ENCODE results near the gene MARCO. TPM values are rescaled to one million over a fixed set of nuclear protein-coding genes. Genes with fewer than 3 reads are reported as not detected.
A peak's percentile ranks its signal among the peaks of the same experiment; 100 is the strongest.
"Not testable (repeated sequence)": the region's sequence is repeated elsewhere in the genome, so short reads cannot be mapped to it uniquely, and the experiment has no call there.

Gene MARCO
- total RNA-seq, 2 donors from 2014 or later, result 2.7 to 3.2 TPM

DNA sequence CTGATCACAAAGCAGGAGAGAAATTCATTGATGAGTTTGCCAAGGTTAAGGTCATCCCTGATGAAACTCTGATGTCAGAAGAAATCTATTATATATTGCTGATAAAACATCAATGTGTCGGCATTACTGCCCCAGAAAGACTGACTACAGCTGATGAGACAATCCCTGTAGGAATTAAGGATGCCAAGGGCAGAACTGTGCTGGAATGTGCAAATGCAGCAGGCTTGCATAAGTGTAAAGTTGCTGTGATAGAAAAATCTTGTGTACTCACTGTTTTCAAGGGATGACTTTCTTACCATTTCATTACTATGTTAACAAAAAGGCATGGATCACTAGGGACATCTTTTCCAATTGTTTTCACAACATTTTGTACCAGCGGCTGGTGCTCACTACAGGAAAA lies 19.7 kb upstream of the MARCO start:
- no peak for DNase-seq
- no peak for ATAC-seq
- intact Hi-C loops (cut with DNase I, micrococcal nuclease), result no loop called here

DNA sequence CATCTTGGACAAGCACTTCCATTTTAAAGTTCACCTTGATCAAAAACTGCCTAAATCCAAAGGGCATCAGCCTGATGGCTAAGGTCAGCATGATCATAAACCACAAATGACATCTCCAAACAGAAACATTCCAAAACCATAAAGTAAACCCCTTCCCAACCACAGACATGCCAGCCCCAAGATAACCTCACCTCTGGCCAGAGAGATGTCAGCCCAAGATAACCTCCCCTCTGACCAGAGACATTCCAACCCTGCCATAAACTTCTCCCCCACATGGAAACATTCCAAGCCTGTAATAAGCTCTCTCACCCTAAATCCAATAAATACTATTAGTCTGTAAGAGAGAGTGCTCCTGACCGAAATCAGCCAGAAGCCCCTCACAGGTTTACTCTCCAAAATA lies 18.6 kb upstream of the MARCO start:
- intact Hi-C loops (cut with DNase I, micrococcal nuclease), result no loop called here
- DNase-seq, result no peak
- no peak for ATAC-seq

DNA sequence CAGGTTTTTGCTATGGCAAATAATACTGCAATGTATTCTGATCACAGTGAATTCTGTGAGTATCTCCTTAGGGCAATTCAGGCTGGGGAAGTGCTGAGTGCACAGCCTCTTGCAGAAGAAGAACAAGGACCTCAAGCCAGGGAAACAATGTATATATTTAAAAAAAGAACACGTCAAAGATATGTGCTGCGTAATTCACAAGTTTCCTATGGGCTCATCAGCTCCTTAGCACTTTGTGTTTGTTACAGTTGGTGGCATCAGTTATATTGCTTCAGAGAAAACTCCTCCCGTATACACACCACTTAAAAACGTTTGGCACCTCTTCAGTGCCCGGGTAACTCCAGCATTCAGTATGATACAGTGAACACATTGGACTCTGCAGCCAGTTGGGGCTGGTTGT lies 16.5 kb upstream of the MARCO start:
- DNase-seq (no peak), ATAC-seq (no peak)
- intact Hi-C loops (cut with DNase I, micrococcal nuclease), result no loop called here

DNA sequence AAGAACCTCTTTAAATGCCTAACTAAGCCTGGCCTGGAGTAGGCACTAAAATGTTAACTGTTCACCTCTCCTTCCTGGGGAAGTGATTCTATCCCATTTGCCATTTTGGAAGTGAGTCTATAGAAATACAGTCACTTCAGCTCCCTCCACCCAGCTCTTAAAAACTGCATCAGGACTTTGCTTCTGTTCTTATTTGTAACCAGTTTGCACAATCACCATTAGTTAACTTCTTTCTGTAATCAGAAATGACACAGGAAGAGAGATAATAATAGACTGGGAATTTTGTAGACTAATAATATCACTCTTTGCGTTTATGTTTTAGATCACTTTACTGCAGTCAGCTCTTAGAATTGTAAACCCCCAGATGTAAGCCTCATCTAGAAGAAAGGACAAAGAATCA lies 16.0 kb upstream of the MARCO start:
- ATAC-seq (no peak), DNase-seq (no peak)
- intact Hi-C loops (cut with DNase I, micrococcal nuclease), result no loop called here

DNA sequence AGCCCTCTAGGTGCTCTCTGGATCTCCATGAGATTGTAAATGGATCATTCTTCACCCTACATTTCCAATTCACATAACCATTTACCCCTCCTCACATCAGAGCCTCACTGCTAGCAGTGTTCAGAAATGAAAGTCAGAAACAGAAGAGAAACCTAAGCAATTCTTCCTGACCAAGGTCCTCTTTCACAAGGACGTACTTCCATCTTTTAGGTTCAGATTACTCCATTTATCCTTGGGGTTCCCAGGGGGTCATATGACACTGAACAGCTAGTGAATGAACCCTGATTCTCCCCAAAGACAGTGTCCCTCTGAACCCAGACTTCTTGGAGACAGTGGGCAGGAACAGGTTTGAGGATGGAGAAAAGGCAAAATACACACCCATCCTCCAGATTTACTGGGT lies 12.9 kb upstream of the MARCO start:
- DNase-seq, result no peak
- intact Hi-C loops (cut with DNase I, micrococcal nuclease), result no loop called here
- ATAC-seq, result no peak

DNA sequence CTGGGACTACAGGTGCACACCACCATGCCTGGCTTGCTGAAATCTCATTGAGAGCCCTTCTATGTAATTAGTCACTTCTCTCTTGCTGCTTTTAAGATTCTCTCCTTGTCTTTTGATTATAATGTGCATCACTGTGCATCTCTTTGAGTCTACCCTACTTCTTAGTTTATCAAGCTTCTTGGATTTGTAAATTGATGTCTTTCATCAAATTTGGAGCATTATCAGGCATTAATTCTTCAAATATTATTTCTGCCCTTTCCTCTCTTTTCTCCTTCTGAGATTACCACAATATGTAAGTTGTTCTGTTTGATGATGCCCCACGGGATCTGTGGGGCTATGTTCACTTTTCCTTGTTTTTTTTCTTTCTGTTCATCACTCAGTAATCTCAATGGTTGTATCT lies 9.0 kb upstream of the MARCO start:
- intact Hi-C loops (cut with DNase I, micrococcal nuclease), result no loop called here
- ATAC-seq, result no peak
- no peak for DNase-seq

DNA sequence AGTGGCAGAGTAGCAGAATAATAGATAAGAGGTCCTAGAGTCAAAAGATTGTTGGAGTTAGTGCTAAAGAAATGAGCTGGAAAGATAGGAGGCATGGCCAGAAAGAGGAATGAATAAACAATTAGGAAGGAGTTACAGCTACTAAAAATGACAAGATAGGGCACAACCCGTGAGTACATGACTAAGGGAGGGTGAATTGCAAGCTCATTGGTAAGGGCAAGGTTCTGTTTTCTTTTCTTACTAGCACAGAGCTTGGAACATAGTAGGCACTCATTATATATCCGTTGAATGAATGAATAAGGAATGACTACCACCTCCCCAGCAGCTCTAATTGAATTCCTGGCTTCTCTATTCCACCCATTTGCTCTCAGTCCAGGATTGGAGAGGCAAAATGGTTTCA lies 5.7 kb upstream of the MARCO start:
- no peak for DNase-seq
- intact Hi-C loops (cut with DNase I, micrococcal nuclease), result no loop called here
- no peak for ATAC-seq

DNA sequence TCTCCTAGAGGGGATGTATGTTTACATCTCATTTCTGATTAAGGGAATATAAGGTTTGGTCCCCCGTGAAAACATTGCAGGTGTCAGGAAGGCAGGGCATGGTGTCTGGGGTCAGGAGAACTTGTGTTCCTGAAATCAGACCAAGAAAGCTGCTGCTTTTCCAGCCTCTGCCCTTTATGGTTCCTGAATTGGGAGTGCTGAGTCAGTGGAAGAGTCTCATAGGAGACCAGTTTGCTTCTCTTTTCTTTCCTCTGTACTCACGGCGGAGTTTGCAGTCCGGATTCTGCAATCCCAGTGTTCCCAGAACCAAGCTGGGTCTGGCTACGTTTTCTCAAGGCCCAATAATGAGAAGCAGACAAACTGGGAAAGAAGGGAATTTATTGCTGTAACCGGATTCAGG lies 5.1 kb upstream of the MARCO start:
- intact Hi-C loops (cut with DNase I, micrococcal nuclease), result no loop called here
- peak; percentile 28 for ATAC-seq
- DNase-seq, result no peak

DNA sequence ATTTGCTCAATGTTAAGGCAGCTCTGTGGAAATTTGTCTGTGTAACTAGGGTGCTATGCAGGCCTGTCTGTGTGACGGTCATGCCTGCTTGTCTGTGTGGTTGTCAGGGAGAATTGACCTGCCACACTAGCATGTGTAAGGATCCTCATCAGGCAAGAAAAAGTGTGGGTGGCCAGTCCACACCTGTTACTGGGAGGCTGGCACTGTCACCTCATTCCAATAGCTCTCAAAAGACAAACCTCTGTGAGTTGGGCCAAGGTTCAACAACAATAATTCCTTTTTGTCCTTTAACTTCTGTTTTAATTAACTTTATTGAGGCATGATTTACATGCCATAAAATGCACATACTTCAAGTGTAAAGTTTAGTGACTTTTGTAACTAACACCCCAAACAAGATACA lies 4.2 kb upstream of the MARCO start:
- intact Hi-C loops (cut with DNase I, micrococcal nuclease), result no loop called here
- DNase-seq (peak; percentile 22 to 28), ATAC-seq (peak; percentile 92)

DNA sequence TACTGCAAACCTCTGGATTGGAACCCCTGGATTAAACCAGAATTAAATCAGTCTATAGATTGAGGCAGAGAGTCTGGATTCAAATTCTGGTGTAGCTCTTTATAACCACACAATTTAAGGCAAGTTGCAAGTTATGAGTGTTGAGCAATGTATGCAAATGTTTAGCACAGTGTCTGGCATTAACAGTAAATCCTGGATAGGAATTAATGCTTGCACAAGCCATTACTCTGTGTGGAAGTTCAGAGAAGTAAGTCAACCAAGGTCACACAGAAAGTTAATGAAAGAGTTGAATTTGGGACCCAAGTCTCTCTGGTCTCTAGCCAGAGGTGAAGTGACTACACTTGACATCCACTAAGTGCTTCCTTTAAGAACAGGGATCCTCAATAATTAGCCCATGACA lies 2.0 kb upstream of the MARCO start:
- intact Hi-C loops (cut with DNase I, micrococcal nuclease), result no loop called here
- no peak for DNase-seq
- ATAC-seq, result no peak

DNA sequence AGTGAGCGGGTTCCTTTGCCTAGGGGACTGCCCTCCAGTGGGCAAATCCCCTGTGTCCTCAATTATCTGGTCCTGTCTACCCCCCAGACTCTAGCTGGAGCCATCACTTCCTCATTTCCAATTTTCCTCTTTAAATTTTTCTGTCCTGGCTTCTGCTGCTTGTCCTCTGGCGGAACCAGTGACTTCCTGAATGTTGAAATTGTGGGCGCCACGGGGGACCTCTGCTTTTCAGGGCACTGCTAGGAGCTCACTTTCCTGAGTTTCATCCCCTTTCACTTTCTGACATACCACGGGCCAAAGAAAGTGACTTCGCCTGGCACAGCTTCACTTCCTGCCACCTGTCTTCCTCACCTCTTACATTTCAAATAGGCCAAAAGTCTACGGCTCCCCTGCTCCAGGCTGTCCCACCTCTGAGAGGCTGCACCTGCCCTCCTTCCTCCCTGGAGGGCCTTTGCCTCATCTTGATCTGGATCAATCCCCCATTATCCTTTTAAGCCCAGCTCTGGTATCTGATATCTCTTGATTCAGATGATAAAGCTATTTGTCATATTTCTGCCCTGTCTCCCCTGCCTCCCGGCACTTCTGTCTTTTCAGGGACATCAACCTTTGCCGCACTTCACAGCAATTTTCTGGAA lies 1.4 kb upstream of the MARCO start:
- DNase-seq, result peak in 1 of 2 donors; percentile 45
- ATAC-seq, result no peak
- intact Hi-C loops (cut with DNase I, micrococcal nuclease), result no loop called here

DNA sequence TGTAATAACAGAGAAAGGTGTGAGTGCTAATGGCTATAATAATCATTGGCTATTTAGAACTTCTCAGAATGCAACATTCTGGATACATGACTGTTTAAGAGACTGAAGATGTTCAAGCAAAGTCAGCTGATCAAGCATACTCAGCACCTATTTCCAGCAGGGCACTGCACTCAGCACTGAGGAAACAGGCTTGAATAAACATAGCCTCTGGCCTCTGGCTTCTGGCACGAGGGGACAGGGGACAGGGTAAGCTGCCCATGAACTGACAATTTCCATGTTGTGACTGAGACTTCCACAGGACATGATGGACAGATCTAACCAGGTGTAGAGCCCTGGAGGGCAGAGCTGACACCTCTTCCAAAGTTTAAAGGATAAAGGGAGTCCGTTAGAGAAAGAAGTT lies 1.3 kb downstream of the MARCO start:
- intact Hi-C loops (cut with DNase I, micrococcal nuclease), result no loop called here
- peak; percentile 35 for ATAC-seq
- DNase-seq, result no peak

DNA sequence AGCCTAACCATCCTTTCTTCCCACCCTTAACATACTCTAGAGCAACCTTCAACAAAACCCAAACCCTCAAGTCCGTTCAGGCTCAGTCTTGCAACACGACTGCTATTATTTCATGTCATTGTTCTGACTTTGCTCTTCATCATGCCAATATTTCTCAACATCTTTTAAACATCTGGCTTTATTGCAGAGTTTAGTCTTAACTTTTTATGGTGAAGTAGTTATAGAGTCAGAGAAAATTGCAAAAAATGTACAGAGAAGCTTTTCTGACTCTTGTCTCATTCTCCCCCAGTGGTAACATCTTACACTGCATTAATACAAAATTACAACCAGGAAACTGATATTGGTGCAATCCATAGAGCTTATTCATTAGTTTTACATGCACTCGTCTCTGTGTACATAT lies 3.9 kb downstream of the MARCO start:
- ATAC-seq, result no peak
- no peak for DNase-seq
- intact Hi-C loops (cut with DNase I, micrococcal nuclease), result no loop called here

DNA sequence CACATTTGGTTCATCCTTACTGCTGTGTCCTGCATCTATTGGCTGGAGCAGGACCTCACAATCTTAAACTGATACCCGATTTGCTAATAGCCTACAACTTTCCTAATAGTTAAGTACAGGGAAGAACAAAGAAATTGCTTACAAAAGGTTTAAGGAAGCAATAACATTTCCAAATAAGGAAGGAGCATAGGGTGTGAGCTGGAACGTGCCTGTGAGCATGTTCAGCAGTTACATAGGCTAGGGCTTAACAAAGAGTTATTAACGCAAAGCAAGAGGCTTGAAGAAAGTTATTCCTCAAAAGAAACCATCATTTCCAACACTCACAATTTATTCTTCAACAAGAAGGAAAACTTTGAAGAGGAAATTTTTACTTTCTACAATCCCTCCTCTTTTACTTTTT lies 6.3 kb downstream of the MARCO start:
- ATAC-seq, result peak; percentile 33
- peak in 1 of 2 donors; percentile 27 for DNase-seq
- intact Hi-C loops (cut with DNase I, micrococcal nuclease), result not testable (repeated sequence)

DNA sequence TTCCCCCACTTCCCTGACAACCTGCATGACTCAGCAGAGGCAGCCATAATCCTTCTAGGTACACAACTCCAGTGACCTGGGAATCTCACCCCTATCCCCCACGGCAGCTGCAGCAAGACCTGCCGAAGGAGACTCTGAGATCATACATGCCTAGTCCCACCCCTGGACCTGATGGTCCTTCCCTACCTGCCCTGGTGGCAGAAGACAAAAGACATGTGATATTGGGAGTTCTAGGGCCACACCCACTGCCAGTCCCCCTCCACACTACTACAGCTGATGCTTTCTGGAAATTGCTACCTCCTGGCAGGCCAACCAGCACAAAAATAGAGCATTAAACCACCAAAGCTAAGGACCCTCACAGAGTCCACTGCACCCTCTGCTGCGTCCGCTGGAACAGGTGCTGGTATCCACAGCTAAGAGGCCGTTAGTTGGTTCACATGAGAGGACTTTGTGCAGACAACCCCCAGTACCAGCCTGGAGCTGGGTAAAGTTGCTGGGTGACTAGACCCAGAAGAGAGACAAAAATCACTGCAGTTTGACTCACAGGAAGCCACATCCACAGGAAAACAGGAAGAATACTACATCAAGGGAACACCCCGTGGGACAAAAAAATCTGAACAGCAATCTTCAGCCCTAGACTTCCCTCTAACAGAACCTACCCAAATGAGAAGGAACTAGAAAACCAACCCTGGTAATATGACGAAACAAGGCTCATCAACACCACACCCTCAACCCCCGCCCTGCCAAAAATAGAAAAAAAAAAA lies 12.5 kb downstream of the MARCO start:
- DNase-seq (no peak), ATAC-seq (no peak)
- intact Hi-C loops (cut with DNase I, micrococcal nuclease), result no loop called here

DNA sequence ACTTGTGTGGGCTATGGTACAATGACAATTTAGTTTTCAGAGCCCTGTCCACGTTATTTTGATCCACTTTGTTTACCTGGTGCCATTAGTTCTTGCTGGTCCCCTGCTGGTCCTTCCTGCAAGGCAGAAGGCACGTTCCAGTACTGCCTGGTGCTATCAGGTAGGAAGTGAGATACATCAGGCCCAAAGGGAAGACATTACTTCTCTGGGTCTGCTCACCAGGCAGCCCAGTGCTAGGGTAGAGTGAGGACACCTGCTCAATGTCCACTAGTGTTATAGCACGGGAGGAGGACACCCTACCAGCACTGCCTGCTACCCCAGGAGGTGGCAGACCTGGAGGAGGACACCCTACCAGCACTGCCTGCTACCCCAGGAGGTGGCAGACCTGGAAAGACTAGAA lies 23.7 kb downstream of the MARCO start:
- no peak for ATAC-seq
- no peak for DNase-seq
- intact Hi-C loops (cut with DNase I, micrococcal nuclease), result no loop called here

DNA sequence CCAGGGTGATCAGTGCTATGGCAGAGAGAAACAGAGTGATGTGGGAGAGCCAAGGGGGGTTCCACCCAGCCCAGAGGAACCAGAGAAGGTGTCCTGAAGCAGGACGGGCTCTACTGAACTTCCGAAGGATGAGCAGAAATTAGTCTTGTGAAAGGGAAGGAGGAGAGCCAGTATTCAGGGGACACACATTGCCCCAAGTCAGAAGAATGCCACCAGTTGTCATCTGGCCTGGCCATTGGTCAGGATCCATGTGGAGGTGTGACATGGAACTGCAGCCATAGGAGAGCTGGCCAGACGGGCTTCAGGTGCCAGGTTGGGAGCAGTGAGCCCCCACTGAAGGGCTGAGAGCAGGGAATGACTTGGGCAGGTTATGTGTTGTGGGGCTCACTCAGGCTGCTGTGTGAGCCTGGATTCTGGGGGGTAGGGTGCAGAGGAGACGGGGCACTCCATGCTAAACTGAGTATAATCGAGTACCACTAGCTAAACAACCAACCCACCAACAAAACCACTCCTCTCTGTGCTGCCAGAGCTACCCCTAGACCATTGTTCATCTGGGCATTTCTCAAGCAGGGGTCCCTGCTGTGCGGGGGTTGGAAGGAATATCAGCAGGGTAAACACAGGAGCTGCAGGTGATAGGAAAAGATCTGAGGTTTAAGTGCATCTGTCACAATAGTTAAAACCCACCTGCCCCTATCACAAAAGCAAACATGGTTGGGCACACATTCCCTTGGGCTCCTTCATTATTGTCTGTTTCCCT lies 25.3 kb downstream of the MARCO start:
- intact Hi-C loops (cut with DNase I, micrococcal nuclease), result no loop called here
- DNase-seq, result no peak
- ATAC-seq, result no peak

DNA sequence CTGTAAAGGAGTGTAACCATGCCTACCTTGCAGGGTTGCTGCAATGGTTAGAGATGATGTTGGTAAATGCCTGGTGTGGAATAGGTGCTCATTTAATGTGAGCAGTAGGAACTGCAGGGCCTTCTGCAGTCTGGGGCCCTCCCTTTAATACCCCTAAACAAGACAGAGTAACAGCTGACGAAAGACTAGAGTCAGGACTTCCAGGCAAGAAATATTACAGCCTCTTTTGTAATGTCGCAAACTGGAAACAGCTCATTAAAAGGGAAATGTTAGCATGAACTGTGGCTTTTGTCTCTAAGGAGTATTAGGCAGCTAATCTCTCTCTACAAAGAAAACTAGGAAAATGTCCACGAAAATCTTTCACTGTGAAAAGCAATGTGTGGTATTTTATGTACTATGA lies 26.0 kb downstream of the MARCO start:
- no peak for DNase-seq
- intact Hi-C loops (cut with DNase I, micrococcal nuclease), result no loop called here
- no peak for ATAC-seq

DNA sequence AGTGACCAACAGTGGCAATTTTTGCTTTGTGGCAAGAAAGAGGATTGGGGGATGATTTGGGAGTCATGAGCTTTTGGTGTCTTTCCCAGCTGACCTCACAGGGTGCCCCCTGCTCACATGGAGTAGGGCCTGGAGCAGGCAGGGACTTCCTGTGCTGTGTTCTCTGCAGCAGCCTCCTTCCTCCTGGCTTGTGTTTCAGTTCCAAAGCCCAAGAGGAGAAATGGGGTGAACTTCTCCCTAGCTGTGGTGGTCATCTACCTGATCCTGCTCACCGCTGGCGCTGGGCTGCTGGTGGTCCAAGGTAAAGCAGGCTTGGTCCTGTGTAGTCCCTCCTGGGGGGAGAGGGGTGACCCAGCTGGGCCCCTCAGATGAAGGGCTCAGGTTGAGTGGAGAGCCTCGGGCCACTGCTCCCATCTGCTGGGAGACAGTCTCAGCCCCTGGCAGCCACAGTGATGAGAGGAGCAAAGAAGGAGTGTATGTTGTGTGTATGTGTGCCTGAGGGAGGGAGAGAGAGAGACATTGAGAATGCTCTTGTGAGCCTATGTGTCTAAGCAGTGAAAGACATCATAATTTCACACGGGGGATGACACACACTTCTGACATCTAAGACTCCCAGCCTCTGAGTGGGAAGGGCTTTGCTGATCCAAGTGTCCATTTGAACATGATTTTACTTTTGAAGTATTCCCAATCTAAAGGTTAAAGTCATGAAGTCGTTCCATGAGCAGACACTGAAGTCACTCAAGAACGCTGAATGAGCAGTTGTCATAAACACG lies 27.2 kb downstream of the MARCO start:
- no peak for DNase-seq
- intact Hi-C loops (cut with DNase I, micrococcal nuclease), result no loop called here
- ATAC-seq, result no peak
